Epidermal melanocyte (primary cell): ENCODE data around the gene HIP1.
"Not testable (repeated sequence)": the region's sequence is repeated elsewhere in the genome, so short reads cannot be mapped to it uniquely, and the experiment has no call there.

Experiments used
- DNase-seq: peaks from one replicate; pipeline ENCODE4 v3.0.0; 2011; ENCODE audit warnings: low spot score; ENCODE audit not compliant: insufficient read length

The HIP1 gene

GRCh38 chr7:75616421-75617167 lies 122.1 kb downstream of the HIP1 start:
- no peak for DNase-seq

GRCh38 chr7:75614401-75614800 lies 124.3 kb downstream of the HIP1 start:
- no peak for DNase-seq

- DNase-seq = no peak
Measured at GRCh38 chr7:75613351-75613750, 125.4 kb downstream of the HIP1 start.

- peak; percentile 40 for DNase-seq
Measured at GRCh38 chr7:75611557-75612178, 127.1 kb downstream of the HIP1 start.

GRCh38 chr7:75609416-75609815 lies 129.3 kb downstream of the HIP1 start:
- DNase-seq = not testable (repeated sequence)

GRCh38 chr7:75608451-75609122 lies 130.2 kb downstream of the HIP1 start:
- no peak for DNase-seq

- no peak for DNase-seq
Measured at GRCh38 chr7:75604408-75604807, 134.3 kb downstream of the HIP1 start.

GRCh38 chr7:75602831-75603230 lies 135.9 kb downstream of the HIP1 start:
- not testable (repeated sequence) for DNase-seq

- DNase-seq = no peak
Measured at GRCh38 chr7:75601539-75601938, 137.2 kb downstream of the HIP1 start.

- DNase-seq = not testable (repeated sequence)
Measured at GRCh38 chr7:75600748-75601147, 138.0 kb downstream of the HIP1 start.

GRCh38 chr7:75599244-75599781 lies 139.4 kb downstream of the HIP1 start:
- DNase-seq = peak; percentile 82

GRCh38 chr7:75596727-75597614 lies 141.8 kb downstream of the HIP1 start:
- no peak for DNase-seq

- no peak for DNase-seq
Measured at GRCh38 chr7:75595766-75596165, 143.0 kb downstream of the HIP1 start.

GRCh38 chr7:75593500-75594184 lies 145.1 kb downstream of the HIP1 start:
- DNase-seq = not testable (repeated sequence)

- DNase-seq = no peak
Measured at GRCh38 chr7:75591467-75592255, 147.1 kb downstream of the HIP1 start.

GRCh38 chr7:75590373-75591005 lies 148.3 kb downstream of the HIP1 start:
- no peak for DNase-seq

- no peak for DNase-seq
Measured at GRCh38 chr7:75584354-75584753, 154.4 kb downstream of the HIP1 start.

GRCh38 chr7:75583255-75583654 lies 155.5 kb downstream of the HIP1 start:
- no peak for DNase-seq

- DNase-seq = no peak
Measured at GRCh38 chr7:75579899-75580298, 158.8 kb downstream of the HIP1 start.
